HCT116 (cell line): ENCODE data around the gene KCND1. TPM values are rescaled to one million over a fixed set of nuclear protein-coding genes. Genes with fewer than 3 reads are reported as not detected.

Experiments
- ATAC-seq: fragments of 200-7000 bp; cut with Tn5 transposase; 2 replicates; pipeline ENCODE4 v1.9.1; 2020; ENCODE audit warnings: mild to moderate bottlenecking, moderate library complexity
- BruUV-seq: library from RNA; stranded (reverse); fragments of 400-500 nt; replicated peaks from 2 replicates; lab custom pipeline; 2021; lab: Mats Ljungman, UMichigan
- CTCF ChIA-PET: fragments of 300-600 bp; sonication (Branson Sonifier 250); formaldehyde crosslinking; loops from one replicate; lab custom pipeline; 2021; ENCODE audit warnings: antibody characterized with exemption; lab: Charles Lee
- POLR2A ChIA-PET: fragments of 300-600, 350-600 bp; sonication (Branson Sonifier 250); formaldehyde crosslinking; loops from one replicate; lab custom pipeline; 2021; ENCODE audit warnings: antibody characterized with exemption; lab: Charles Lee
- RAD21 ChIA-PET, 2 experiments: fragments of 300-600 bp; sonication (Branson Sonifier 250); formaldehyde crosslinking; loops; one replicate each; lab custom pipeline; 2023; ENCODE audit warnings: low total read pairs in 2 of 2; ENCODE audit not compliant: uncharacterized antibody in 2 of 2, unreplicated experiment in 2 of 2, low non-redundant PET in 1 of 2; lab: Charles Lee
- DNase-seq: peaks from one replicate; pipeline ENCODE4 v3.0.0-alpha.2; 2010; ENCODE audit warnings: low read depth, low spot score
- H2AFZ ChIP-seq: fragments of 200-600 bp; shearing (Covaris generic), sonication (generic); 2 replicates; pipeline ENCODE4 v1.6.1; 2017; ENCODE audit warnings: low read depth, mixed run types, mixed read lengths, antibody characterized with exemption, low read length; ENCODE audit not compliant: poor library complexity, severe bottlenecking
- H3K27ac ChIP-seq: 2 replicates; pipeline ENCODE4 v1.5.1; 2012; ENCODE audit warnings: low read depth, low read length
- H3K27me3 ChIP-seq: fragments of 200-600 bp; sonication (generic); 2 replicates; pipeline ENCODE4 v1.6.1; 2016; ENCODE audit warnings: mixed run types, low read length, mixed read lengths; ENCODE audit not compliant: insufficient read depth
- H3K36me3 ChIP-seq, 2 experiments: fragments of 200-500 bp in 1 of 2; fragments of 200-600 bp in 1 of 2; sonication (Bioruptor generic) in 1 of 2; sonication (generic) in 1 of 2; 2 replicates each; pipeline versions ENCODE4 v1.5.1 to v1.6.1; 2014 to 2016; ENCODE audit warnings: low read length in 2 of 2, inconsistent platforms in 1 of 2, mixed read lengths in 1 of 2, mixed run types in 1 of 2; ENCODE audit not compliant: insufficient read depth in 2 of 2, control insufficient read depth in 1 of 2
- H3K4me1 ChIP-seq, 2 experiments: fragments of 200-600 bp in 1 of 2; sonication (generic) in 1 of 2; 2 replicates each; pipeline versions ENCODE4 v1.5.1 to v1.6.1; 2012 to 2017; ENCODE audit warnings: low read length in 2 of 2, inconsistent platforms in 1 of 2, mild to moderate bottlenecking in 1 of 2, mixed read lengths in 1 of 2, mixed run types in 1 of 2, moderate library complexity in 1 of 2; ENCODE audit not compliant: insufficient read depth in 2 of 2, control insufficient read depth in 1 of 2
- H3K4me2 ChIP-seq: fragments of 200-600 bp; sonication (generic); 2 replicates; pipeline ENCODE4 v1.6.1; 2017; ENCODE audit warnings: mixed run types, low read length, mixed read lengths
- H3K4me3 ChIP-seq, 2 experiments: fragments of 200-600 bp in 1 of 2; sonication (generic) in 1 of 2; replicated peaks in 1 of 2; 2 replicates each; pipeline ENCODE4 v1.5.1; 2011 to 2016; ENCODE audit warnings: low read length in 2 of 2, control low read depth in 1 of 2, low read depth in 1 of 2, mild to moderate bottlenecking in 1 of 2, mixed read lengths in 1 of 2, mixed run types in 1 of 2
- H3K79me2 ChIP-seq: fragments of 200-600 bp; sonication (generic); 2 replicates; pipeline ENCODE4 v1.6.1; 2017; ENCODE audit warnings: mild to moderate bottlenecking, mixed run types, low read length, moderate library complexity, mixed read lengths; ENCODE audit not compliant: insufficient read depth
- H3K9ac ChIP-seq: fragments of 200-600 bp; sonication (generic); 2 replicates; pipeline ENCODE4 v1.6.1; 2016; ENCODE audit warnings: low read length, mixed read lengths
- H3K9me2 ChIP-seq: fragments of 200-600 bp; sonication (generic), shearing (Covaris generic); 2 replicates; pipeline ENCODE4 v1.6.1; 2017; ENCODE audit warnings: mixed run types, mild to moderate bottlenecking, moderate library complexity; ENCODE audit not compliant: insufficient read depth
- H3K9me3 ChIP-seq, 2 experiments: fragments of 200-500 bp in 1 of 2; fragments of 200-600 bp in 1 of 2; sonication (Bioruptor generic) in 1 of 2; sonication (generic) in 1 of 2; 2 replicates each; pipeline ENCODE4 v1.6.1; 2014 to 2017; ENCODE audit warnings: low read length in 2 of 2, mixed read lengths in 2 of 2, inconsistent platforms in 1 of 2, low read depth in 1 of 2, mild to moderate bottlenecking in 1 of 2, mixed run types in 1 of 2, moderate library complexity in 1 of 2; ENCODE audit not compliant: control insufficient read depth in 1 of 2, insufficient read depth in 1 of 2
- H4K20me1 ChIP-seq: fragments of 200-600 bp; sonication (generic), shearing (Covaris generic); 2 replicates; pipeline ENCODE4 v1.6.1; 2017; ENCODE audit warnings: mixed run types, mild to moderate bottlenecking, moderate library complexity; ENCODE audit not compliant: insufficient read depth
- EZH2 ChIP-seq: fragments of 200-600 bp; sonication (generic); IDR thresholded peaks from 2 replicates; pipeline ENCODE4 v1.6.1; 2017; ENCODE audit warnings: antibody characterized with exemption, mixed run types
- FOSL1 ChIP-seq: IDR thresholded peaks from 2 replicates; pipeline ENCODE4 v1.6.1; 2012; ENCODE audit warnings: low read depth
- JUND ChIP-seq: IDR thresholded peaks from 2 replicates; pipeline ENCODE4 v1.6.1; 2012
- MAX ChIP-seq: IDR thresholded peaks from 2 replicates; pipeline ENCODE4 v1.6.1; 2012
- RAD21 ChIP-seq: IDR thresholded peaks from 2 replicates; pipeline ENCODE4 v1.6.1; 2012; ENCODE audit warnings: low read depth, mild to moderate bottlenecking
- SP1 ChIP-seq: IDR thresholded peaks from 2 replicates; pipeline ENCODE4 v1.6.1; 2012; ENCODE audit warnings: low read depth
- TCF7L2 ChIP-seq: IDR thresholded peaks from 2 replicates; pipeline ENCODE4 v1.7.0; 2011; ENCODE audit warnings: borderline replicate concordance, inconsistent platforms; ENCODE audit not compliant: insufficient read depth, insufficient read length; ENCODE audit errors: extremely low read depth
- YY1 ChIP-seq: IDR thresholded peaks from 2 replicates; pipeline ENCODE4 v1.6.1; 2011; ENCODE audit warnings: low read length, low read depth, moderate library complexity, mild to moderate bottlenecking; ENCODE audit not compliant: insufficient replicate concordance; ENCODE audit errors: extremely low read depth
- ZBTB33 ChIP-seq: IDR thresholded peaks from 2 replicates; pipeline ENCODE4 v1.6.1; 2011; ENCODE audit warnings: mild to moderate bottlenecking, low read length, moderate library complexity; ENCODE audit not compliant: insufficient replicate concordance; ENCODE audit errors: extremely low read depth
- ZNF274 ChIP-seq: fragments of 200-500 bp; sonication (Bioruptor generic); IDR thresholded peaks from 2 replicates; pipeline ENCODE4 v1.6.1; 2014; ENCODE audit warnings: mild to moderate bottlenecking, low read depth, low read length, inconsistent platforms
- intact Hi-C: fragments of 100-400 bp; cut with micrococcal nuclease; formaldehyde crosslinking; loops from 2 replicates; pipeline ENCODE4 v1.10.0; 2022
- total RNA-seq: library from RNA; stranded (reverse); gene quantifications from one replicate; pipeline ENCODE4 v1.2.1, GENCODE V29; 2021; ENCODE audit not compliant: unreplicated experiment

Gene KCND1
- total RNA-seq, 1 experiment from 2014 or later, result 5.5 TPM

- no peaks in the 10 kb centered on the region for H3K9me3 ChIP-seq
- ChIA-PET POLR2A (no interaction called here), CTCF (no interaction called here), RAD21 (no interaction called here)
- no peak for DNase-seq
- no peak for TF ChIP-seq EZH2
- TF ChIP-seq JUND, result no peak
- TF ChIP-seq TCF7L2, result no peak
- TF ChIP-seq FOSL1, result no peak
- no peak for TF ChIP-seq YY1
- TF ChIP-seq ZNF274, result no peak
- no peak for TF ChIP-seq MAX
- no peak for TF ChIP-seq RAD21
- no peak for TF ChIP-seq SP1
- no peak for TF ChIP-seq ZBTB33
- H3K4me2 ChIP-seq, result no peak overlapping the region
- H3K36me3 ChIP-seq, result peaks cover 0 to 2% of the 10 kb centered on the region in 2 experiments; a peak in 1 of 4 replicates
- no TSS peak for BruUV-seq
- H3K9me2 ChIP-seq, result no peaks in the 10 kb centered on the region
- H3K9ac ChIP-seq, result no peak overlapping the region
- H3K4me3 ChIP-seq, result no peak overlapping the region
- H3K27ac ChIP-seq, result no peak overlapping the region
- no peak overlapping the region for H2AFZ ChIP-seq
- H3K27me3 ChIP-seq, result no peaks in the 10 kb centered on the region
- H3K4me1 ChIP-seq, result no peaks in the 10 kb centered on the region
- intact Hi-C loops, result no loop called here
- H3K79me2 ChIP-seq, result no peaks in the 10 kb centered on the region
- ATAC-seq, result no peak
- H4K20me1 ChIP-seq, result no peaks in the 10 kb centered on the region
Measured at GRCh38 chrX:48975541-48975940, 3.9 kb upstream of the KCND1 start.
